K562 (cell line): ENCODE data around the gene CAPRIN1. TPM values are rescaled to one million over a fixed set of nuclear protein-coding genes. Genes with fewer than 3 reads are reported as not detected.

ENCODE experiments used
- ATAC-seq: fragments of 200-7000 bp; cut with Tn5 transposase; 3 replicates; pipeline ENCODE4 v1.9.1; 2020; ENCODE audit warnings: moderate library complexity
- BruUV-seq: library from RNA; stranded (reverse); fragments of 400-500 nt; replicated peaks from 2 replicates; lab custom pipeline; 2021; lab: Mats Ljungman, UMichigan
- CTCF ChIA-PET: fragments of 300-600 bp; formaldehyde crosslinking; extraction: SDS; loops from one replicate; lab custom pipeline; 2021; ENCODE audit warnings: low intra/inter-chr PET ratio; lab: Yijun Ruan, JAX
- POLR2A ChIA-PET: fragments of 300-600, 350-650 bp; sonication (Branson Sonifier 250); formaldehyde crosslinking; extraction: SDS; loops from one replicate; lab custom pipeline; 2021; ENCODE audit warnings: antibody characterized with exemption, inconsistent platforms; lab: Yijun Ruan, JAX
- DNase-seq, 4 experiments: peaks; one replicate each; pipeline versions ENCODE4 v3.0.0 to v3.0.0-alpha.2; 2011 to 2018; ENCODE audit warnings: low spot score in 3 of 4, mixed read lengths in 3 of 4; ENCODE audit errors: extremely low read depth in 1 of 4
- FAIRE-seq: peaks from 2 replicates; lab custom pipeline; 2011; peaks lifted over from hg19 to GRCh38; lab: Jason Lieb, UNC
- H2AFZ ChIP-seq: 2 replicates; pipeline ENCODE4 v1.6.0; 2011; ENCODE audit warnings: low read depth, low read length, control low read depth, inconsistent platforms
- H3K27ac ChIP-seq: fragments of 200-600 bp; 3 replicates; pipeline ENCODE4 v1.8.0; 2011; ENCODE audit warnings: low read depth, mild to moderate bottlenecking, control low read depth, inconsistent platforms, low read length, moderate library complexity, mixed read lengths; ENCODE audit errors: extremely low read depth
- H3K27me3 ChIP-seq, 2 experiments: fragments of 300-600 bp in 1 of 2; 2 replicates in 1 of 2; 3 replicates in 1 of 2; pipeline versions ENCODE4 v1.6.0 to v1.8.0; 2011; ENCODE audit warnings: inconsistent platforms in 2 of 2, low read length in 2 of 2, mild to moderate bottlenecking in 1 of 2, mixed read lengths in 1 of 2, moderate library complexity in 1 of 2; ENCODE audit not compliant: control insufficient read depth in 2 of 2, insufficient read depth in 2 of 2
- H3K36me3 ChIP-seq: fragments of 300-600 bp; 3 replicates; pipeline ENCODE4 v1.8.0; 2011; ENCODE audit warnings: mild to moderate bottlenecking, low read length, inconsistent platforms; ENCODE audit not compliant: control insufficient read depth, insufficient read depth
- H3K4me1 ChIP-seq, 2 experiments: fragments of 200-600 bp in 1 of 2; replicated peaks in 1 of 2; 2 replicates in 1 of 2; 3 replicates in 1 of 2; pipeline versions ENCODE4 v1.5.1 to v1.8.0; 2011; ENCODE audit warnings: inconsistent platforms in 2 of 2, low read length in 2 of 2, mild to moderate bottlenecking in 1 of 2, mixed read lengths in 1 of 2, moderate library complexity in 1 of 2; ENCODE audit not compliant: control insufficient read depth in 2 of 2, insufficient read depth in 2 of 2
- H3K4me2 ChIP-seq: 2 replicates; pipeline ENCODE4 v1.6.1; 2011; ENCODE audit warnings: low read length, control low read depth, inconsistent platforms, mixed read lengths; ENCODE audit not compliant: insufficient read depth
- H3K4me3 ChIP-seq: fragments of 200-600 bp; sonication (generic), shearing (Covaris generic); 2 replicates; pipeline ENCODE4 v1.5.1; 2016; ENCODE audit warnings: control low read depth, inconsistent platforms
- H3K79me2 ChIP-seq: fragments of 200-600 bp; 3 replicates; pipeline ENCODE4 v1.8.0; 2011; ENCODE audit warnings: low read length, inconsistent platforms; ENCODE audit not compliant: control insufficient read depth, insufficient read depth
- H3K9ac ChIP-seq, 2 experiments: 2 replicates each; pipeline versions ENCODE4 v1.6.0 to v1.6.1; 2011; ENCODE audit warnings: low read depth in 2 of 2, low read length in 2 of 2, control low read depth in 1 of 2, inconsistent platforms in 1 of 2, mild to moderate bottlenecking in 1 of 2, mixed read lengths in 1 of 2; ENCODE audit not compliant: insufficient read depth in 1 of 2
- H3K9me1 ChIP-seq: one replicate; pipeline ENCODE4 v1.6.0; 2011; ENCODE audit warnings: inconsistent platforms, mild to moderate bottlenecking, low read length, moderate library complexity; ENCODE audit not compliant: control insufficient read depth, insufficient read depth
- H3K9me3 ChIP-seq: replicated peaks from 2 replicates; pipeline ENCODE4 v1.5.1; 2011; ENCODE audit warnings: low read depth, low read length, inconsistent platforms; ENCODE audit not compliant: control insufficient read depth, insufficient read depth
- H4K20me1 ChIP-seq: replicated peaks from 2 replicates; pipeline ENCODE4 v1.6.1; 2011; ENCODE audit warnings: low read length, inconsistent platforms, mixed read lengths; ENCODE audit not compliant: control insufficient read depth, insufficient read depth
- CC2D1A ChIP-seq: fragments of 450-650 bp; IDR thresholded peaks from 2 replicates; pipeline ENCODE4 v1.6.1; 2017; ENCODE audit warnings: mild to moderate bottlenecking
- EZH2 ChIP-seq: IDR thresholded peaks from 2 replicates; pipeline ENCODE4 v1.6.1; 2012; ENCODE audit warnings: low read depth, mild to moderate bottlenecking, inconsistent platforms, low read length, borderline replicate concordance
- KDM1A ChIP-seq, 2 experiments: fragments of 450-650 bp; IDR thresholded peaks; 2 replicates each; pipeline ENCODE4 v1.6.1; 2016; ENCODE audit warnings: mild to moderate bottlenecking in 2 of 2
- POLR2AphosphoS2 ChIP-seq: IDR thresholded peaks from 2 replicates; pipeline ENCODE4 v1.6.1; 2012; ENCODE audit warnings: low read length, improper control_type of control experiment
- SMAD1 ChIP-seq: fragments of 150-350 bp; IDR thresholded peaks from 2 replicates; pipeline ENCODE4 v1.6.1; 2014; ENCODE audit warnings: low read length, low read depth; ENCODE audit not compliant: partially characterized antibody
- ZNF280B ChIP-seq: fragments of 250-450 bp; sonication (Bioruptor Pico); IDR thresholded peaks from 2 replicates; pipeline ENCODE4 v1.5.1; 2021; ENCODE audit warnings: mild to moderate bottlenecking
- WGBS: fragments of 100-300 bp; shearing (Covaris generic); methylation state at CpG from one replicate; pipeline ENCODE4 v1.1.6; 2016; ENCODE audit warnings: low coverage, mixed read lengths; ENCODE audit not compliant: insufficient coverage; ENCODE audit errors: missing lambda C conversion rate; 5-methylcytosine and 5-hydroxymethylcytosine counted together
- in situ Hi-C: fragments of 300-500 bp; cut with MboI; formaldehyde crosslinking; loops from 4 replicates; pipeline ENCODE4 v1.15.0; 2018; ENCODE audit warnings: inconsistent platforms, mixed read lengths
- intact Hi-C: fragments of 100-400 bp; cut with micrococcal nuclease; formaldehyde crosslinking; loops from 2 replicates; pipeline ENCODE4 v1.14.2; 2022
- polyA plus RNA-seq, 8 experiments: library from polyadenylated mRNA; depleted of rRNA in 4 of 8; stranded (reverse) in 5 of 8; unstranded in 3 of 8; fragments of >200 nt; fragmentation: Nextera tagmentation in 2 of 8; fragmentation: Illumina TruSeq in 1 of 8; extraction: Ambion mirVana in 2 of 8; extraction: Trizol in 1 of 8; gene quantifications; 2 replicates each; pipeline versions ENCODE4 v1.2.1 to v1.2.3, GENCODE V29; 2011 to 2014; ENCODE audit warnings: inconsistent platforms in 1 of 8, missing spikeins in 1 of 8
- total RNA-seq, 7 experiments: library from RNA; depleted of rRNA in 6 of 7; stranded (reverse); fragments of >200 nt in 6 of 7; fragmentation: Illumina TruSeq in 2 of 7; extraction: Trizol in 2 of 7; gene quantifications; 2 replicates each; pipeline versions ENCODE4 v1.2.1 to v1.2.3, GENCODE V29; 2011 to 2021; ENCODE audit warnings: low replicate concordance in 1 of 7

CAPRIN1 gene
- total and polyA plus RNA-seq, 9 of the 15 experiments (the other 6 are each of a cell fraction or from before 2014, with no cell fraction given): 49.6 to 271 (median 244) TPM

- TF ChIP-seq EZH2 (no peak), CC2D1A (no peak), SMAD1 (no peak), POLR2AphosphoS2 (no peak), ZNF280B (CRISPR knock-in tag) (no peak), KDM1A (IDR thresholded peaks at IDR 0.05) (peak in 1 of 2 experiments; percentile 29; a peak in 1 of 4 replicates)
- H3K4me3 ChIP-seq: no peak overlapping the region
- no peak overlapping the region for H3K4me2 ChIP-seq
- ChIA-PET CTCF (interaction anchor here (0.6 kb wide), 1 partner anchor 958 kb away, joined by 3 read pairs; no protein-coding TSS in a partner anchor), POLR2A (no interaction called here)
- BruUV-seq: no TSS peak
- DNase-seq (no peak), ATAC-seq (no peak), FAIRE-seq (no peak)
- no peaks in the 10 kb centered on the region for H3K27me3 ChIP-seq
- H3K9ac ChIP-seq: no peak overlapping the region
- peaks cover 12 to 13% of the 10 kb centered on the region in 2 experiments for H3K4me1 ChIP-seq
- no peaks in the 10 kb centered on the region for H3K9me3 ChIP-seq
- H3K27ac ChIP-seq: no peak overlapping the region
- no peak overlapping the region for H2AFZ ChIP-seq
- H3K79me2 ChIP-seq: no peaks in the 10 kb centered on the region
- no peaks in the 10 kb centered on the region for H4K20me1 ChIP-seq
- WGBS: 36% methylated on average over 1 of the region's 1 CpG
- in situ Hi-C loops (no loop called here), intact Hi-C loops (no loop called here)
- H3K36me3 ChIP-seq: no peaks in the 10 kb centered on the region
- H3K9me1 ChIP-seq: no peaks in the 10 kb centered on the region
These were observed 15.1 kb upstream of the CAPRIN1 start for GRCh38 chr11:34036456-34036855.
